ENCODE data around the gene DIP2B. TPM values are rescaled to one million over a fixed set of nuclear protein-coding genes. Genes with fewer than 3 reads are reported as not detected.

DIP2B gene
- total RNA-seq, 2 experiments from 2014 or later: 29.5 to 30.0 TPM

DNA sequence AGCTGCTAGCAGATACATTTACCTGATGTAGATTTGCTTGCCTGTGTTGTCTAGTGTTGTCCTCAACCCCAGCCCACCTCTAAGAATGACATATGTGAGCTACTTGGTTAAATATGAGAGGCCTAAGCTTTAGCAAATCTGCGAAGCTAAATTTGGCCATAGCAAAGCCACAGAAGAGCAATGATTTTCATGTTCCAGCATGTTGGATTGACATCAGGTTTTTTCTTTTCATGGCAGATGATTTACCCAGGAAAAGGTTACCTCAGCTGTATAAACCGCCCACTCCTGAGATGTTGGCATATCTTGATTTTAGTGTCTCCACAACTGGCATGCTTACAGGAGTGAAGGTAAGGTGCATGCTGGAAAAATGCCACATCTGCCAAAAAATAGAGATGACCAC, 222.7 kb downstream of the DIP2B start:
- no peaks in the 10 kb centered on the region for H3K4me1 Mint-ChIP-seq (ENCODE audit: low read depth)
- H3K9me3 ChIP-seq (ENCODE audit: control insufficient read depth in 1 of 2, insufficient read depth in 1 of 2, low read length in 2 of 2): no peaks in the 10 kb centered on the region
- ChIA-PET CTCF (interaction anchor here (1.1 kb wide), 1 partner anchor 32 kb away, joined by 3 read pairs; no protein-coding TSS in a partner anchor), POLR2A (no interaction called here)
- no peaks in the 10 kb centered on the region for H3K4me1 ChIP-seq (ENCODE audit: insufficient read depth, low read length)
- H3K27me3 Mint-ChIP-seq: no peaks in the 10 kb centered on the region
- ATAC-seq (ENCODE audit: poor library complexity) (no peak), DNase-seq (no peak)
- no peak overlapping the region for H3K27ac ChIP-seq (ENCODE audit: low read depth in 1 of 2, low read length in 2 of 2)
- intact Hi-C loops (cut with DNase I, micrococcal nuclease): no loop called here
- no peak overlapping the region for H3K4me3 ChIP-seq (ENCODE audit: low read length)
- no peak overlapping the region for H3K4me3 Mint-ChIP-seq
- peaks cover 91% of the 10 kb centered on the region for H3K36me3 Mint-ChIP-seq (ENCODE audit: low read depth)
- TF ChIP-seq, protein P1, sequence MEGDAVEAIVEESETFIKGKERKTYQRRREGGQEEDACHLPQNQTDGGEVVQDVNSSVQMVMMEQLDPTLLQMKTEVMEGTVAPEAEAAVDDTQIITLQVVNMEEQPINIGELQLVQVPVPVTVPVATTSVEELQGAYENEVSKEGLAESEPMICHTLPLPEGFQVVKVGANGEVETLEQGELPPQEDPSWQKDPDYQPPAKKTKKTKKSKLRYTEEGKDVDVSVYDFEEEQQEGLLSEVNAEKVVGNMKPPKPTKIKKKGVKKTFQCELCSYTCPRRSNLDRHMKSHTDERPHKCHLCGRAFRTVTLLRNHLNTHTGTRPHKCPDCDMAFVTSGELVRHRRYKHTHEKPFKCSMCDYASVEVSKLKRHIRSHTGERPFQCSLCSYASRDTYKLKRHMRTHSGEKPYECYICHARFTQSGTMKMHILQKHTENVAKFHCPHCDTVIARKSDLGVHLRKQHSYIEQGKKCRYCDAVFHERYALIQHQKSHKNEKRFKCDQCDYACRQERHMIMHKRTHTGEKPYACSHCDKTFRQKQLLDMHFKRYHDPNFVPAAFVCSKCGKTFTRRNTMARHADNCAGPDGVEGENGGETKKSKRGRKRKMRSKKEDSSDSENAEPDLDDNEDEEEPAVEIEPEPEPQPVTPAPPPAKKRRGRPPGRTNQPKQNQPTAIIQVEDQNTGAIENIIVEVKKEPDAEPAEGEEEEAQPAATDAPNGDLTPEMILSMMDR (IDR thresholded peaks at IDR 0.05): no peak
- H3K9me3 Mint-ChIP-seq: no peaks in the 10 kb centered on the region
- no peaks in the 10 kb centered on the region for H3K27me3 ChIP-seq (ENCODE audit: control insufficient read depth in 1 of 2, insufficient read depth in 2 of 2, low read length in 2 of 2)
- peaks cover 94% of the 10 kb centered on the region for H3K36me3 ChIP-seq (ENCODE audit: insufficient read depth, low read length)
- no peak overlapping the region for H3K27ac Mint-ChIP-seq

DNA sequence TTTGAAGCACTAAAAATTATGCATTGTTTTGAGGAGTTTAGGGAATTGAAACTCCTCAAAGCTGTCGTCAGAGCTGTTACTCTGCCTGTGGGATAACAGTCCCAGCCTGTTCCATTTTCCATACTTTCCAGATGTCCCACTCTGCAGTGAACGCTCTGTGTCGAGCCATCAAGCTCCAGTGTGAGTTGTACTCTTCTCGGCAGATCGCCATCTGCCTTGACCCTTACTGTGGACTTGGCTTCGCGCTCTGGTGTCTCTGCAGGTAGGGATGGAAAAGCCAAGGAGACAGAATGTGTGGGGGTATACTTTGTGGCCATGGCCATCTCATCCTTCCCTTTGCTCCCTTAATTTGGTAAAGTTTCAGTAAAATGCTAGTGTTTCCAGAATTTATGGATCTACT, 223.6 kb downstream of the DIP2B start:
- Histone ChIP-seq H3K9me3 (ENCODE audit: control insufficient read depth in 1 of 2, insufficient read depth in 1 of 2, low read length in 2 of 2) (no peaks in the 10 kb centered on the region), H3K27ac (ENCODE audit: low read depth in 1 of 2, low read length in 2 of 2) (no peak overlapping the region), H3K4me3 (ENCODE audit: low read length) (no peak overlapping the region), H3K36me3 (ENCODE audit: insufficient read depth, low read length) (peaks cover 93% of the 10 kb centered on the region), H3K4me1 (ENCODE audit: insufficient read depth, low read length) (no peaks in the 10 kb centered on the region), H3K27me3 (ENCODE audit: control insufficient read depth in 1 of 2, insufficient read depth in 2 of 2, low read length in 2 of 2) (no peaks in the 10 kb centered on the region)
- ATAC-seq (ENCODE audit: poor library complexity): no peak
- Mint-ChIP-seq H3K36me3 (ENCODE audit: low read depth) (peaks cover 91% of the 10 kb centered on the region), H3K27ac (no peak overlapping the region), H3K27me3 (no peaks in the 10 kb centered on the region), H3K4me1 (ENCODE audit: low read depth) (no peaks in the 10 kb centered on the region), H3K4me3 (no peak overlapping the region), H3K9me3 (no peaks in the 10 kb centered on the region)
- POLR2A ChIA-PET: no interaction called here
- TF ChIP-seq, protein P1 (IDR thresholded peaks at IDR 0.05): no peak
- CTCF ChIA-PET: interaction anchor here (1.1 kb wide), 1 partner anchor 33 kb away, joined by 3 read pairs; no protein-coding TSS in a partner anchor
- DNase-seq: no peak
- intact Hi-C loops (cut with DNase I, micrococcal nuclease): no loop called here

DNA sequence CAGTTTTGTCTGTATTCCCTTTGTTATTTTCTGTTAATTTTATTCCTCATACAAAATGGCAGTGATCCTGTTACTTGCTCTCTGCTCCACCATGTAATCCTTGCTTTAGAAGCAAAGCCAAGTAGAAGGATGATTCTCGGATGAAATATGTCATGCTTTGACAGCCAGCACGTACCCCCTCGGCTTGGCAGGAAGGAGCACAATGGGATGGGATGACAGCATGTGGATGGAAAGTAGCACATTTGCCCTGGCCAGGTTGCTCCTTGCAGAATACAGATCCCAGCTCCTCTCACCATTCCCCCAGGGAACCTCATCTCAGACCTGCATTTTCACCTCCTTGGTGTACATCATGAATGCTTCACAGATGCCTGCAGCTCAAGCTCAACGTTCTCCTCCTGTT, 224.1 kb downstream of the DIP2B start:
- H3K4me3 ChIP-seq (ENCODE audit: low read length): no peak overlapping the region
- no peak for ATAC-seq (ENCODE audit: poor library complexity)
- no peaks in the 10 kb centered on the region for H3K27me3 ChIP-seq (ENCODE audit: control insufficient read depth in 1 of 2, insufficient read depth in 2 of 2, low read length in 2 of 2)
- H3K9me3 ChIP-seq (ENCODE audit: control insufficient read depth in 1 of 2, insufficient read depth in 1 of 2, low read length in 2 of 2): no peaks in the 10 kb centered on the region
- H3K4me3 Mint-ChIP-seq: no peak overlapping the region
- DNase-seq: no peak
- ChIA-PET POLR2A (no interaction called here), CTCF (no interaction called here)
- intact Hi-C loops (cut with DNase I, micrococcal nuclease): no loop called here
- no peak overlapping the region for H3K27ac Mint-ChIP-seq
- no peaks in the 10 kb centered on the region for H3K27me3 Mint-ChIP-seq
- peaks cover 91% of the 10 kb centered on the region for H3K36me3 Mint-ChIP-seq (ENCODE audit: low read depth)
- no peaks in the 10 kb centered on the region for H3K9me3 Mint-ChIP-seq
- no peak overlapping the region for H3K27ac ChIP-seq (ENCODE audit: low read depth in 1 of 2, low read length in 2 of 2)
- no peaks in the 10 kb centered on the region for H3K4me1 ChIP-seq (ENCODE audit: insufficient read depth, low read length)
- TF ChIP-seq, protein P1 (IDR thresholded peaks at IDR 0.05): no peak
- peaks cover 93% of the 10 kb centered on the region for H3K36me3 ChIP-seq (ENCODE audit: insufficient read depth, low read length)
- no peaks in the 10 kb centered on the region for H3K4me1 Mint-ChIP-seq (ENCODE audit: low read depth)

Measured in CD4-positive, alpha-beta T cell (primary cell).